Sigmoid colon (tissue), 7 donors: Measurements from ENCODE around the gene ABT1. TPM values are rescaled to one million over a fixed set of nuclear protein-coding genes. Genes with fewer than 3 reads are reported as not detected.
A peak's percentile ranks its signal among the peaks of the same experiment; 100 is the strongest.

Experiments used
- DNase-seq: peaks from one replicate; pipeline ENCODE4 v3.0.0-alpha.2; 2019
- H3K27ac ChIP-seq, 4 donors: fragments of 200-600 bp; sonication (generic); one replicate each; pipeline ENCODE4 v1.5.1; 2016 to 2019; ENCODE audit warnings: mild to moderate bottlenecking in 1 of 4
- H3K27me3 ChIP-seq, 3 donors: fragments of 200-600 bp; sonication (generic); one replicate each; pipeline ENCODE4 v1.5.1; 2019; ENCODE audit warnings: mild to moderate bottlenecking in 1 of 3
- H3K36me3 ChIP-seq, 4 donors: fragments of 200-600 bp; sonication (generic); one replicate each; pipeline ENCODE4 v1.5.1; 2016 to 2019
- H3K4me1 ChIP-seq, 4 donors: fragments of 200-600 bp; sonication (generic); one replicate each; pipeline ENCODE4 v1.5.1; 2017 to 2019
- H3K4me3 ChIP-seq, 4 donors: fragments of 200-600 bp; sonication (generic); one replicate each; pipeline ENCODE4 v1.5.1; 2017 to 2019; ENCODE audit warnings: mild to moderate bottlenecking in 2 of 4, moderate library complexity in 1 of 4
- H3K9me3 ChIP-seq, 4 donors: fragments of 200-600 bp in 3 of 4; sonication (generic) in 3 of 4; one replicate each; pipeline versions ENCODE4 v1.5.1 to v1.6.1; 2013 to 2019
- EP300 ChIP-seq, 4 donors: sonication (generic); formaldehyde crosslinking; IDR thresholded peaks; one replicate each; pipeline ENCODE4 v1.6.1; 2017; ENCODE audit warnings: antibody characterized with exemption in 4 of 4
- POLR2A ChIP-seq, 2 donors: fragments of 450-650 bp; IDR thresholded peaks; one replicate each; pipeline ENCODE4 v1.6.1; 2016; ENCODE audit warnings: antibody characterized with exemption in 2 of 2, mild to moderate bottlenecking in 2 of 2, moderate library complexity in 2 of 2
- POLR2AphosphoS5 ChIP-seq, 4 donors: sonication (generic); formaldehyde crosslinking; IDR thresholded peaks; one replicate each; pipeline ENCODE4 v1.6.1; 2017; ENCODE audit warnings: antibody characterized with exemption in 4 of 4
- WGBS, 2 donors: extraction: QIAGEN DNeasy Blood & Tissue Kit; methylation state at CpG; one replicate each; pipeline ENCODE4 v1.1.7; 2013; 5-methylcytosine and 5-hydroxymethylcytosine counted together
- intact Hi-C: fragments of 100-400 bp; cut with DNase I; formaldehyde crosslinking; loops from one replicate; pipeline ENCODE4 v1.15.1; 2023
- polyA plus RNA-seq, 3 donors: library from polyadenylated mRNA; stranded (reverse); fragments of 200-250 nt; gene quantifications; one replicate each; pipeline ENCODE4 v1.2.3, GENCODE V29; 2013
- total RNA-seq, 4 donors: library from RNA; depleted of rRNA; stranded (reverse); fragments of >200 nt; gene quantifications; one replicate each; pipeline ENCODE4 v1.1.0, GENCODE V29; 2016
- TF ChIP-seq, protein P1 (sequence below), 4 experiments: fragments of 450-650 bp in 3 of 4; fragments of 200-600 bp in 1 of 4; IDR thresholded peaks; one replicate each; pipeline ENCODE4 v1.5.1; 2016 to 2019; ENCODE audit warnings: antibody characterized with exemption in 4 of 4, mild to moderate bottlenecking in 3 of 4, moderate library complexity in 2 of 4
- donor health status: healthy with polysubstance abuse.
- donor health status: Bipolar disorder and iron deficiency.
- donor health status: healthy.

The ABT1 gene
- total and polyA plus RNA-seq, 7 donors: 10.2 to 21.3 (median 16.6) TPM

DNA sequence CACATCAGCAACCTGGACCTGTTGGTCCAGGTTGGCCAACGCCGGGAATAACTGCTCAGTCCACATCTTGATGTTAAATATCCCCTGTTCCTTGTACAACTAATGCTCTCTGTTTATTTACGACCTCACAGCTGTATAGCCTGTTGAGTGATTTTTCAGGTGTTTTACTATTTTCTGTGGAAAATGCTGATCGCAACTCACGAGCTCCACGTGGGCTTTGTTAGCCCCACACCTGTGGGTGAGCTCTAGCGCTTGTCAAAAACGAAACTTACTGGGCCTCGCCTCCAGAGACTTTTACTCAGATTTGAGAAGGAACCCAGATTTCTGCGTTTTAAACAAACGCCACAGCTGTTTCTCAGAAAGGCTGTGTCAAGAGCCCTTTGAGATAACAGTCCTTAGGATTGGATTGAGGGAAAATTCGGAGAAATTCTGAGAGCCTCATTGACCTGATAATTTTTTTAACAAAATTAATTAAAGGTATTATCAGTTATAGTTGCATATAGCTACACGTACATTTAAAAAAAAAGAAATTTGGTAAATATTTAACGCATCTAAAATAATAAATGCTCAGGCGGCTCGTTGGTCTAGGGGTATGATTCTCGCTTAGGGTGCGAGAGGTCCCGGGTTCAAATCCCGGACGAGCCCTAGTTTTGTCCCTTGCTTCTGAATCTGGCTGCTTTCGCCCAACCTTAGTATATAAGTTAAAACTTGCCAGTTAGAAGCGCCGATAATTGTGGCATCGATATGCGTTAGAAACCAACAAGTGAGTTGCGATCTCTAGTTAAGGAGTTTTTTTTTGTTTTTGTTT is 41.9 kb upstream of the ABT1 start:
- Histone ChIP-seq H3K4me3 (peak overlapping the region in 3 of 4 donors; percentile 5 to 51 (median 50)), H3K27ac (peak overlapping the region; percentile 38 to 89 (median 79)), H3K36me3 (no peaks in the 10 kb centered on the region), H3K9me3 (no peaks in the 10 kb centered on the region), H3K27me3 (no peaks in the 10 kb centered on the region), H3K4me1 (peaks cover 4 to 22% (median 9%) of the 10 kb centered on the region in 4 donors)
- no peak for DNase-seq
- intact Hi-C loops: loop anchor here (5.0 kb wide), 1 partner anchor 243 kb away; no protein-coding TSS in a partner anchor
- TF ChIP-seq, protein P1, sequence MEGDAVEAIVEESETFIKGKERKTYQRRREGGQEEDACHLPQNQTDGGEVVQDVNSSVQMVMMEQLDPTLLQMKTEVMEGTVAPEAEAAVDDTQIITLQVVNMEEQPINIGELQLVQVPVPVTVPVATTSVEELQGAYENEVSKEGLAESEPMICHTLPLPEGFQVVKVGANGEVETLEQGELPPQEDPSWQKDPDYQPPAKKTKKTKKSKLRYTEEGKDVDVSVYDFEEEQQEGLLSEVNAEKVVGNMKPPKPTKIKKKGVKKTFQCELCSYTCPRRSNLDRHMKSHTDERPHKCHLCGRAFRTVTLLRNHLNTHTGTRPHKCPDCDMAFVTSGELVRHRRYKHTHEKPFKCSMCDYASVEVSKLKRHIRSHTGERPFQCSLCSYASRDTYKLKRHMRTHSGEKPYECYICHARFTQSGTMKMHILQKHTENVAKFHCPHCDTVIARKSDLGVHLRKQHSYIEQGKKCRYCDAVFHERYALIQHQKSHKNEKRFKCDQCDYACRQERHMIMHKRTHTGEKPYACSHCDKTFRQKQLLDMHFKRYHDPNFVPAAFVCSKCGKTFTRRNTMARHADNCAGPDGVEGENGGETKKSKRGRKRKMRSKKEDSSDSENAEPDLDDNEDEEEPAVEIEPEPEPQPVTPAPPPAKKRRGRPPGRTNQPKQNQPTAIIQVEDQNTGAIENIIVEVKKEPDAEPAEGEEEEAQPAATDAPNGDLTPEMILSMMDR (IDR thresholded peaks at IDR 0.05): no peak
- TF ChIP-seq POLR2AphosphoS5 (IDR thresholded peaks at IDR 0.05) (no peak), POLR2A (IDR thresholded peaks at IDR 0.05) (no peak), EP300 (IDR thresholded peaks at IDR 0.05) (no peak)
- WGBS, 2 donors: 6 to 16% methylated on average over 27 of the region's 27 CpGs

DNA sequence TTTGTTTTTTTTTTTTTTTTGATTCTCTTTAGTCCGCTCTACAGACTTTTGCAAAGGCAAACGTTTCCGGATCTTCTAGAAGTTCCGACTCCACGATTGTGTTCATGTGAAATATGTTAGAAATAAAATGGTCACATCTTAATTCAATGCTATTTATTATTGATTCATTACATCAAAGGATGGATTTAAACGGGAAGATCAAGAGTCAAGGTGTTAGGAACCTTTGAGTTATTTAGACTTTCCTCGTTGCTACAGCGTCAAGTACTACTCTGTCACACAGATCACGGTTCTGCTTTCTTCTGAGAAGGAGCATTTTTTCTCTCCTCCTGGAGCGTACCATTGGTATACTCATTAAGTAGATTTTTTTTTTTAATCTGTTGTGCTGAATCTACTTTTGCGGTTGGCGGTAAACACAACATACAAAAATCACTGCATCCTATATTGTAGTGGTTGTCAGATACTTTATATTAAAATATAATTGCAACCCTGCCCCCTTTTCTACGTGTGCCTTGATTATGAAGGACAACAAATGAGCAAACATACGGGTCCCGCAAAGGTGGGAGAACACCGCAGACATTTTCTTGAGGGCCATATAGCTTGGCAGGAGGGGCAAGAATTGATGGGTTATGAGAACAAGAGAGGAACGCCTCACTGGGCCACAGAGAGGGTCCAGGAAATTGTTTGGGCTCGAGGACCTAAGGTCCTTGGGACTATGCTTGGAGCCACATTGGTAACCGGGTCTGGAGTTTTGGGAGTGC is 41.1 kb upstream of the ABT1 start:
- Histone ChIP-seq H3K27me3 (no peaks in the 10 kb centered on the region), H3K4me1 (peaks cover 4 to 14% (median 9%) of the 10 kb centered on the region in 4 donors), H3K4me3 (peak overlapping the region in 1 of 4 donors; percentile 51), H3K9me3 (no peaks in the 10 kb centered on the region), H3K36me3 (no peaks in the 10 kb centered on the region), H3K27ac (peak overlapping the region in 2 of 4 donors; percentile 9 to 82)
- intact Hi-C loops: no loop called here
- no peak for DNase-seq
- TF ChIP-seq, protein P1 (IDR thresholded peaks at IDR 0.05): no peak
- no peak for TF ChIP-seq EP300 (IDR thresholded peaks at IDR 0.05)
- TF ChIP-seq POLR2AphosphoS5 (IDR thresholded peaks at IDR 0.05): no peak
- TF ChIP-seq POLR2A (IDR thresholded peaks at IDR 0.05): no peak
- 54 to 73% methylated on average over 19 of the region's 19 CpGs for WGBS, 2 donors

DNA sequence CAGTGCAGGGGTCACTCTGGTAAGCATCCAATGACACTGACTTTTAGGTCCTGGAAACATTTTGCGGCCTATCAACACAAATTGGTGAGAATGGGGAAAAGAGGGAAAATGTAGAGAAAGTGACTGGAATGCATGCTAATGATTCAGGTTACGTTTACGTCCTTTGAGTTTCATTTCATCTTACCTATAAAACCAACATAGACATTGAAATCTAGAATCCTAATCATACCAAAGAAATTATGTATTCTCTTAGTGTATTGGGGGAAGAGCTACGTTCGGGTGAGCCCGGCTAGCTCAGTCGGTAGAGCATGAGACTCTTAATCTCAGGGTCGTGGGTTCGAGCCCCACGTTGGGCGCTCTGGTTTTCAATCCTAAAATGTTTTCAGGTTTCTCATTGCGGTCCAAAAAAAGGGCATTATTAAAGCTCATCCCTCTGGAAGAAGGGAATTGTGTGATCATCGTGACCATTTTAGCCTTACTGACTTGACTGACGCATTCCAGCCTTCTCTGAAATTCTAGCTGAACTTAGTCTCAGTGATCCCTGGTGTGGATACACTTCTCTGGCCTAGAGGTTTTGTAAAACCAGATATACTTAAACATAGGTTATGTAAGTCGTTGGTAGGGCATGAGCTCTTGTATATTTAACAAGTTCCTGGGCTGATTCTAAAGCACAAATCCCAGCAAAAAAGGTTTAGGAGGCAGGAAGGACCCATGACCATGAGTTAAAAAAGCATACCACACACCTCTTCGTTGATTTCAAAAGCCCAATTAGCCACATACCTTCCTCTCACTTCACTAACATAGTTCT is 40.3 kb upstream of the ABT1 start:
- no peak for DNase-seq
- H3K4me3 ChIP-seq: no peak overlapping the region
- H3K36me3 ChIP-seq: no peaks in the 10 kb centered on the region
- H3K27me3 ChIP-seq: no peaks in the 10 kb centered on the region
- no peak for TF ChIP-seq EP300 (IDR thresholded peaks at IDR 0.05)
- no peak for TF ChIP-seq POLR2AphosphoS5 (IDR thresholded peaks at IDR 0.05)
- TF ChIP-seq, protein P1 (IDR thresholded peaks at IDR 0.05): no peak
- no peak for TF ChIP-seq POLR2A (IDR thresholded peaks at IDR 0.05)
- H3K27ac ChIP-seq: peak overlapping the region in 1 of 4 donors; percentile 9
- no peaks in the 10 kb centered on the region for H3K9me3 ChIP-seq
- 54 to 58% methylated on average over 16 of the region's 16 CpGs for WGBS, 2 donors
- peaks cover 4 to 12% (median 9%) of the 10 kb centered on the region in 4 donors for H3K4me1 ChIP-seq
- intact Hi-C loops: no loop called here

DNA sequence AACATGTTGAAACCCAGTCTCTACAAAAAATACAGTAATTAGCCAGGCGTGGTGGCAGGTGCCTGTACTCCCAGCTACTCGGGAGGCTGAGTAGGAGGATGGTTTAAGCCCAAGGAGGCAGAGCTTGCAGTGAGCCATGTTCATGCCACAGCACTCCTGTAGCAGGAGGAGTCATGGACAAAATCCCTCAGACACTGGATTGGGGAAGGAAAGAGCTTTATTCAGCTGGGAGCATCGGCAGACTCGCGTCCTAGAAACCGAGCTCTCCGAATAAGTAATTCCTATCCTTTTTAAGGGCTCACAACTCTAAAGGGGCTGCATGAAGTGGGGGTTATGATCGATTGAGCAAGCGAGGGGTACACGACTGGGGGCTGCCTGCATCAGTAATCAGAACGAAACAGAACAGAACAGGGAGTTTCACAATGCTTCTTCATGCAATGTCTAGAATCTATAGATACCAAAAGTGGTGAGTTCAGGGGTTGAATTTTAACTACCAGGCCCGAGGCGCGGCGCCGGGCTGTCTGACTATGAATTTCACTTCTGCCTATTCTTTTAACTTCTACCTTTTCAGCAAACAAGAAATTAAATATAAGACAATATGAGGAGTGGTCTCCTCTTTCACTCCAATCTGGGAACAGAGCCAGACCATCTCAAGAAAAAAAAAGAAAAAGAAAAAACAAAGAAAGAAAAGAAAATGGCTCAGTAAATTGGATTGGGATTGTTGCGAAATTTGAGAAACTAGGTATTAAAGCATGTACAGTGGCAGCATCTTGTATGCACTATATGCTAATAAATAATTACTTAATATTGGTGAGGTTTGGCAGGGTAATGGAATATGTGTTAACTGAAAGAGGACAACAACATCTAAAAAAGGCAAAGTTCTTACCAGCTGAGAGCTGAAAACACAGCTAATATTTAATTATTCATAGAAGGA is 35.0 kb upstream of the ABT1 start:
- TF ChIP-seq EP300 (IDR thresholded peaks at IDR 0.05): no peak
- TF ChIP-seq POLR2A (IDR thresholded peaks at IDR 0.05): no peak
- TF ChIP-seq, protein P1 (IDR thresholded peaks at IDR 0.05): no peak
- TF ChIP-seq POLR2AphosphoS5 (IDR thresholded peaks at IDR 0.05): no peak

More for the DNA sequence above, 35.0 kb upstream of the ABT1 start:
- 81 to 84% methylated on average over 17 of the region's 17 CpGs for WGBS, 2 donors
- no peaks in the 10 kb centered on the region for H3K27me3 ChIP-seq
- H3K4me3 ChIP-seq: no peak overlapping the region
- H3K4me1 ChIP-seq: no peaks in the 10 kb centered on the region
- H3K36me3 ChIP-seq: no peaks in the 10 kb centered on the region
- no peak overlapping the region for H3K27ac ChIP-seq
- no peak for DNase-seq
- no peaks in the 10 kb centered on the region for H3K9me3 ChIP-seq
- intact Hi-C loops: loop anchor here (10.0 kb wide), 1 partner anchor 913 kb away; the partner anchor contains the start of gene ZNF184
